ENCODE data around the gene FCF1.

Gene FCF1

GRCh38 chr14:74771399-74771798 lies 58.5 kb downstream of the FCF1 start:
- no peak for DNase-seq

GRCh38 chr14:74784634-74785033 lies 71.7 kb downstream of the FCF1 start:
- no peak for DNase-seq

- DNase-seq, result no peak
Observed at GRCh38 chr14:74785056-74785613, 72.2 kb downstream of the FCF1 start.

GRCh38 chr14:74786796-74787315 lies 73.9 kb downstream of the FCF1 start:
- no peak for DNase-seq
